ENCODE measurements around the gene IFRD1. TPM values are rescaled to one million over a fixed set of nuclear protein-coding genes. Genes with fewer than 3 reads are reported as not detected.
A peak's percentile ranks its signal among the peaks of the same experiment; 100 is the strongest.

Gene IFRD1
- total RNA-seq, 1 donor from 2014 or later, result 25.5 TPM

DNA sequence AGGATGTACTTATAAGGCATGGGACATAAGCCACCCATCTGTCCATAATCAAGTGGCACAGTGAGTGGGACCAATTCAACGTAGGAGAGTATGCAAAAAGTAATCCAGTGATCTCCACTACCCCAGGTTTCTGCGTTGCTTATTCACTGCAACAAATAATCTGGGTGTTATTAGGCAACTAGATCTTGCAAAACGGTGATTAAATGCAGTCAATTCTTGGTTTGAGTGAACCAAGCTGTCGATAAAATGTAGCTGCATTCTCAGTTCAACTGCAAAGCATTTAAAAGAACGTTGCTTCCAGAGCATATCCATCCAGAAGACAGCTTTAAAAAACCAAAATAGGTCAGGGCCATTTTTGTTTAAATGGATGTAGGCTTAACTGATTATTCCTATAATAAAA lies 35.5 kb downstream of the IFRD1 start:
- no peak for DNase-seq (ENCODE audit: low read depth in 2 of 2)

DNA sequence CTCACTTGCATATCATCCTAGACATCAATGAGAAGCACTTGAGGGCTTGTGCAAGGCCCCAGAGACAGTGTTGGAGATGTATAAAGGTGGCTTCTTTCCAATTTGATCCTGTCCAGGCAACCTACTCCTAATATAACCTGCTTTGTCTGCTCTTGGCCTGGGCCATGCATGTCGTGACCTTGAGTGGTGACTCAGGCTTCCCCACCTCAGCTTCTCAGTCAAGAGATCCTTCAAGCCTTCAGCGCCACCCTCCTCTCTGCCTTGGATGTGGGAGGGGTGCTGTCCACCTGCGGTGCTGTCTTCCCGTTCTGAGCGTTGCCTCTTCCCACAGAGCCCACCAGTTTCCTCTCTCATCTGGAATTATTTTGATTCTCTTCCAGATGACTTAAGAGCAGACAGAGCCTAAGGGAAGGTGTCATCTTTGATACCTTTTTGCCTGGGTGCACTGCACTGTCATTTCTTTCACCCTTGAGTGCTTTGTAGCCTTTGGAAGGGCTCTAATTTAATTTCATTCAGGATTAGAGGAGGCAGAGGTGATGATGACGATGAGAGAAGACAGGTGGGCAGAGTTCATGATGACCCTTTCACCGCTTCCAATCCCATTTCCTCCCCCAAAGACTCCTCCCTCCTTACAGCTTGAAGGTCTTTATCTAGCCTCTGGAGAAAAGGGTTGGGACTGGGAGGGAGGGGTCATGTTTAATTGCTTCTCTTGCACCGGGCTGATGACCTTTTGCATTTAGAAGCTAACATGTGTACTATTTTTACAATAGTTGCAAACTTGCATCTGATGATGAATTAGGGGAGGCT lies 37.4 kb downstream of the IFRD1 start:
- DNase-seq (ENCODE audit: low read depth in 2 of 2), result no peak

- DNase-seq (ENCODE audit: low read depth in 2 of 2), result no peak
Measured at GRCh38 chr7:112488264-112488552, 37.9 kb downstream of the IFRD1 start.

GRCh38 chr7:112492186-112492585 lies 41.9 kb downstream of the IFRD1 start:
- DNase-seq (ENCODE audit: low read depth in 2 of 2), result no peak

DNA sequence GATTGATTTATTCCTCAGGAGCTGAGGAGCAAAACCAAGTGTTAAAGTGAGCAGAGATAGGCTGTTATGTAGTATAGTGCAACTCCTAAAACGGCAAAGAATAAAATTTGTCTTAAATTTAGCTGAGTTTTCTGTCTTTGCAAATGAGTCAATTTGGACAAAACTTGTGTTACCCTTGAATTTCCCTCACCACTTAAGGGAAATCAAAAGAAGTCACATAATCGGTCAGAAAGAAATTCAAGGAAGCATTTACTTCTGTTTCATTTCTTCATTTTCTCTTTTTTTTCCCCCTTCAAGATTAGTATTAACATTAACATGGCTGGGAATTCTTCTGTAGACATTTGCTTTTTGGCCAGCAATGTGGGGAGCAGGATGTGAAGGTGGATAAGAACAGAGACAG lies 44.4 kb downstream of the IFRD1 start:
- no peak for DNase-seq (ENCODE audit: low read depth in 2 of 2)

GRCh38 chr7:112495156-112495788 lies 45.0 kb downstream of the IFRD1 start:
- no peak for DNase-seq (ENCODE audit: low read depth in 2 of 2)

- DNase-seq (ENCODE audit: low read depth in 2 of 2), result peak; percentile 72 to 75
Measured at GRCh38 chr7:112495810-112496462, 45.7 kb downstream of the IFRD1 start.

- DNase-seq (ENCODE audit: low read depth in 2 of 2), result no peak
Measured at GRCh38 chr7:112497481-112497880, 47.2 kb downstream of the IFRD1 start.

- no peak for DNase-seq (ENCODE audit: low read depth in 2 of 2)
Measured at GRCh38 chr7:112500619-112501018, 50.4 kb downstream of the IFRD1 start.

- no peak for DNase-seq (ENCODE audit: low read depth in 2 of 2)
Measured at GRCh38 chr7:112501801-112502503, 51.7 kb downstream of the IFRD1 start.

DNA sequence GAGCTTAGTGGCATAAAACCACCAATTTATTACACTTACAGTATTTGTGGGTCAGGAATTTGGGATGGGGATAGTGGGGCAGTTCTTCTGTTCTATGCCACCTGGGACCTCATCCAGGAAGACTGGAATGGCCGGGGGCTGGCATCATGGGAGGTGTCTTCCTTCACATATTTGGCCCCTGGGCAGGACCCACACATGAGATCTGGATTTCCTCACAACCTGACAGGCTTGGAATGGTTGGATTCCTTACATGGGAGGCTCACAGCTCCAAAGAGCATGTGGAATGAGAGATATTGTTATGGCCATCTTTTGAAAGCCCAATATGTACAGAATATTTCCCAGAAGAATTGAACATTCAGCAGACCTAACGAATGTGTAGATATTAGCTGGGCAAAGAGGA lies 52.4 kb downstream of the IFRD1 start:
- no peak for DNase-seq (ENCODE audit: low read depth in 2 of 2)

DNA sequence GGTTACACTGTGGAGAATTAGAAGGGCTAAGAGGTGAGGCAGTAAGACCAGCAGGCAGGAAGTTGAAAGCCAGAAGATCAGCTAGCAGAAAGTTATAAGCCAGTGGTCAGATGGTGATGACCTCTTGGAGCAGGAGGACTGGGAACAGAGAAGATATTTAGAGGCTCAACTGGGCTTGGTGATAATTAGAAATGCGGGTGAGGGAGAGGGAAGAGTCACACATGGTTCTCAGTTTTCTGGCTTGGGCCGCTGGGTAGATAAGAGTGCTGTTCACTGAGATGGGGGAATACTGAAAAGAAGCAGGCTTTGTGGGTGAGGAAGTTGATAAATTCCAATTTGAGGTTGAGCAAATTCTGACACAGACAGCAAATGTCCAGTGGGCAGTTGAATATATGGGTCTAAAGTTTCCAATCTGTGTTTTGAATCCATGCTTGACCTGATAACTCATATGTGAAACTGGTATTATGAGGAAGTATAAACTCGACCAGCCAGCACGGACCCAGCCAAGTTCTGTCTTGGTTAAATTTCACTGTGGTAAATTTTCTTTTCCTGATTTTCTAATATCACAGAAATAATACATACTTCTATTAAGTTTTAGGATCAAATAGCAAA lies 53.2 kb downstream of the IFRD1 start:
- no peak for DNase-seq (ENCODE audit: low read depth in 2 of 2)

DNA sequence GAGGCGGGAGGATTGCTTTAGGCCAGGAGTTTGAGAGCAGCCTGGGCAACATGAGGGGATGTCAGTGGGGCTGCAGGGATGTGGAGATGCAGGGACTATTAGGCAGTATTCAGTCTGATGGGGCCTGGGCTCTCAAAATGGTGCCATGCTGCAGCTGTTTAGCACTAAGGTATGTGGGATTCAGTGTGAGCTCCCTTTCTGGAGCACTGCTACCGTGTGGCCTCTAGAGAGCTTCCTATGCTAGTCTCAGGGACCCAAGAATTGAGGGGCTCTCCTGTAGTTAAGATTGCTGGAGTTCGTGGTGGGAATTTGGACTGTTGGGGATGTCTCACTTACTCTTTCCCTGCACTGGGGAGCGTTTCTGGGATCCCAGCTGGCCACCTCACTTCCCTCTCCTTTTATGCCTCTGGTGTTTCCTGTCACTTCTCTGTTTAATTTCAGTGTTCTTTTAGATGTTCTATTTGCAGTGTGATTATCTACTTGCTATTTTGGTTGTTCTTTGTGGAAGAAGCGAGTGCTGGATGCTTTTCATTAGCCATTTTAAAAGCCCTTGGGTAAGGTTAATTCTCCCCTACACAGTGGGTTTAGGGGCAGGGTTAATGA lies 53.9 kb downstream of the IFRD1 start:
- no peak for DNase-seq (ENCODE audit: low read depth in 2 of 2)

- no peak for DNase-seq (ENCODE audit: low read depth in 2 of 2)
Measured at GRCh38 chr7:112505495-112505894, 55.2 kb downstream of the IFRD1 start.

- DNase-seq (ENCODE audit: low read depth in 2 of 2), result no peak
Measured at GRCh38 chr7:112508404-112508803, 58.1 kb downstream of the IFRD1 start.

GRCh38 chr7:112509402-112509801 lies 59.1 kb downstream of the IFRD1 start:
- no peak for DNase-seq (ENCODE audit: low read depth in 2 of 2)

- DNase-seq (ENCODE audit: low read depth in 2 of 2), result no peak
Measured at GRCh38 chr7:112510001-112510742, 59.9 kb downstream of the IFRD1 start.

DNA sequence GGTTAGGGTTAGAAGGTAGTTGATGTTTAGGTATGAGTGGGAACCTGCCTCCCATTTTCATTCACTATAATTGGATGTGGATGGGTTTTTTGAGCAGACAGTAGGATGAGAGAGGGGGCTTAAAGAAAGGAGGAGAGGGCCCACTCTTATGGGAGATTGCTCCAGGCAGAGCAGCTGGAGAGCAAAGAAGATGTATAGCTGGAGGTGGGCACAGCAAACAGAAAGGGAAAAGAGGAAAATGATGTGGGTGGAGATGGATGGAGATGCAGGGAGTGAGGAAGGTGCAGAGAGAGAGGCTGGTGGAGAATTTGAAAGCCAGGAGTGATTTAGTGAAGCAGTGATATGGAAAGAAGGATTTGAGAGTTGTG lies 60.5 kb downstream of the IFRD1 start:
- DNase-seq (ENCODE audit: low read depth in 2 of 2), result no peak

GRCh38 chr7:112511451-112512202 lies 61.4 kb downstream of the IFRD1 start:
- no peak for DNase-seq (ENCODE audit: low read depth in 2 of 2)
